ENCODE data around the gene KCTD14.

DNA sequence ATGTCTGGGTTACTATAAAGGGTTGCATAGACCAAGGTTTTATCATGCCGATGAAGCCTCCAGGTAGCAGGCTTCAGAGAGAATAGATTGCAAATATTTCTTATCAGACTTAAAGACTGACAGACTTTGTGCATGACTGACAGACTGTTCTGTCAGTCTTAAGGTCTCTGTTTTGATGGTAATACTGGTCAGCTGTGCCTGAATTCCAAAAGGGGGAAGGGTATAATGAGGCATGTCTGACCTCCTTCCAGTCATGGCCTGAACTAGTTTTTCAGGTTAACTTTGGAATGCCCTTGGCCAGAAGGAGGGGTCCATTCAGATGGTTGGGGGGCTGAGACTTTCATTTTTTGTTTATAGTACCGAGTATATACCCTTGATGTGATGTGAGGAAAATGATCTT, 4.7 kb upstream of the KCTD14 start:
- TF ChIP-seq, protein P1, sequence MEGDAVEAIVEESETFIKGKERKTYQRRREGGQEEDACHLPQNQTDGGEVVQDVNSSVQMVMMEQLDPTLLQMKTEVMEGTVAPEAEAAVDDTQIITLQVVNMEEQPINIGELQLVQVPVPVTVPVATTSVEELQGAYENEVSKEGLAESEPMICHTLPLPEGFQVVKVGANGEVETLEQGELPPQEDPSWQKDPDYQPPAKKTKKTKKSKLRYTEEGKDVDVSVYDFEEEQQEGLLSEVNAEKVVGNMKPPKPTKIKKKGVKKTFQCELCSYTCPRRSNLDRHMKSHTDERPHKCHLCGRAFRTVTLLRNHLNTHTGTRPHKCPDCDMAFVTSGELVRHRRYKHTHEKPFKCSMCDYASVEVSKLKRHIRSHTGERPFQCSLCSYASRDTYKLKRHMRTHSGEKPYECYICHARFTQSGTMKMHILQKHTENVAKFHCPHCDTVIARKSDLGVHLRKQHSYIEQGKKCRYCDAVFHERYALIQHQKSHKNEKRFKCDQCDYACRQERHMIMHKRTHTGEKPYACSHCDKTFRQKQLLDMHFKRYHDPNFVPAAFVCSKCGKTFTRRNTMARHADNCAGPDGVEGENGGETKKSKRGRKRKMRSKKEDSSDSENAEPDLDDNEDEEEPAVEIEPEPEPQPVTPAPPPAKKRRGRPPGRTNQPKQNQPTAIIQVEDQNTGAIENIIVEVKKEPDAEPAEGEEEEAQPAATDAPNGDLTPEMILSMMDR (conservative IDR thresholded peaks at IDR 0.05 in 1 of 2, IDR thresholded peaks at IDR 0.05 in 1 of 2; ENCODE audit: extremely low read depth in 1 of 2, insufficient read depth in 1 of 2, low read depth in 1 of 2, low read length in 2 of 2): no peak
- no peak for TF ChIP-seq EZH2 (IDR thresholded peaks at IDR 0.05; ENCODE audit: borderline replicate concordance, low read length)
